ENCODE results near the gene FLNC. TPM values are rescaled to one million over a fixed set of nuclear protein-coding genes. Genes with fewer than 3 reads are reported as not detected.

The FLNC gene
- total RNA-seq, 1 experiment from 2014 or later = 10.2 TPM

DNA sequence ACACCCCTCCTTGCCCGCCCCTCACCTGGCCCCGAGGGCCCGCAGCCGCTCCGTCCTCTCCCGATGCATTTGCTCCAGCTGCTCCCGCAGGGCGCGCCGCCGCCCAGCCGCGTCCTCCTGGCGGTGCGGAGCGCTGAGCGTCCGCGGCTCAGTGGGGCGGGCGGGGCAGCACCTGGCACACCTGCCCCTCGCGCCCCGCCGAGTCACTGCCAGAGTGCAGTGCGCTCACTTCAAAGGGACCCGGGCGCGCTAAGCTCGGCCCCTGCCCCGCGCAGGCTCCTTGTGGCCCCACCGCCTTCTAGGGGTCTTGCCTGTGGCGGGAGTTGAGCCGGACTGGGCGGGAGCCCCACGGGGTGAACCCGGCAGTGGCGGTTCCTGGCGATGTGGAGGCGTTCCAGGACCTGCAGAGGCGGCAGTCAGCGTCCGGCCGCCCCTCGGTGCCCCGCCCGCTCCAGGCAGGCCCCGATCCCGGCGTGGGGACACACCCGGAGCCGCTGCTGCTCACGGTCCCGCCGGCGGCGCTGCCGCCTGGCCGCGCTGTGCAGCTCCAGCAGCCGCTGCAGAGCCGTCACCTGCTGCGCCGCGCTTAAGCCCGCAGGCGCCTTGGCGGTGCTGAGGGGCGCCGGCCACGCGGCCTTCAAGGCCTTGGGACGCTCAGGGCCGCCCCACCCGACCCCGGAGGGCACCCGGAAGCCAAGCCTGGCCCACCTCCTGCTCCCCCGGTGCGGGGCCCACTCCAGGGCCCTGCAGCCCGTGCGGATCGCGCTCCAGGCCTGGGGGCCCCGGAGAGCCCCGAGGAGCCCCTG, 39.1 kb downstream of the FLNC start:
- peak; percentile 66 for TF ChIP-seq TCF7L2 (IDR thresholded peaks at IDR 0.05; ENCODE audit: low read depth, low read length)
- TF ChIP-seq, protein P1, sequence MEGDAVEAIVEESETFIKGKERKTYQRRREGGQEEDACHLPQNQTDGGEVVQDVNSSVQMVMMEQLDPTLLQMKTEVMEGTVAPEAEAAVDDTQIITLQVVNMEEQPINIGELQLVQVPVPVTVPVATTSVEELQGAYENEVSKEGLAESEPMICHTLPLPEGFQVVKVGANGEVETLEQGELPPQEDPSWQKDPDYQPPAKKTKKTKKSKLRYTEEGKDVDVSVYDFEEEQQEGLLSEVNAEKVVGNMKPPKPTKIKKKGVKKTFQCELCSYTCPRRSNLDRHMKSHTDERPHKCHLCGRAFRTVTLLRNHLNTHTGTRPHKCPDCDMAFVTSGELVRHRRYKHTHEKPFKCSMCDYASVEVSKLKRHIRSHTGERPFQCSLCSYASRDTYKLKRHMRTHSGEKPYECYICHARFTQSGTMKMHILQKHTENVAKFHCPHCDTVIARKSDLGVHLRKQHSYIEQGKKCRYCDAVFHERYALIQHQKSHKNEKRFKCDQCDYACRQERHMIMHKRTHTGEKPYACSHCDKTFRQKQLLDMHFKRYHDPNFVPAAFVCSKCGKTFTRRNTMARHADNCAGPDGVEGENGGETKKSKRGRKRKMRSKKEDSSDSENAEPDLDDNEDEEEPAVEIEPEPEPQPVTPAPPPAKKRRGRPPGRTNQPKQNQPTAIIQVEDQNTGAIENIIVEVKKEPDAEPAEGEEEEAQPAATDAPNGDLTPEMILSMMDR (IDR thresholded peaks at IDR 0.05) = peak; percentile 52
- TF ChIP-seq POLR2AphosphoS5 (IDR thresholded peaks at IDR 0.05; ENCODE audit: low read depth, low read length) = no peak
- TF ChIP-seq, protein P2, sequence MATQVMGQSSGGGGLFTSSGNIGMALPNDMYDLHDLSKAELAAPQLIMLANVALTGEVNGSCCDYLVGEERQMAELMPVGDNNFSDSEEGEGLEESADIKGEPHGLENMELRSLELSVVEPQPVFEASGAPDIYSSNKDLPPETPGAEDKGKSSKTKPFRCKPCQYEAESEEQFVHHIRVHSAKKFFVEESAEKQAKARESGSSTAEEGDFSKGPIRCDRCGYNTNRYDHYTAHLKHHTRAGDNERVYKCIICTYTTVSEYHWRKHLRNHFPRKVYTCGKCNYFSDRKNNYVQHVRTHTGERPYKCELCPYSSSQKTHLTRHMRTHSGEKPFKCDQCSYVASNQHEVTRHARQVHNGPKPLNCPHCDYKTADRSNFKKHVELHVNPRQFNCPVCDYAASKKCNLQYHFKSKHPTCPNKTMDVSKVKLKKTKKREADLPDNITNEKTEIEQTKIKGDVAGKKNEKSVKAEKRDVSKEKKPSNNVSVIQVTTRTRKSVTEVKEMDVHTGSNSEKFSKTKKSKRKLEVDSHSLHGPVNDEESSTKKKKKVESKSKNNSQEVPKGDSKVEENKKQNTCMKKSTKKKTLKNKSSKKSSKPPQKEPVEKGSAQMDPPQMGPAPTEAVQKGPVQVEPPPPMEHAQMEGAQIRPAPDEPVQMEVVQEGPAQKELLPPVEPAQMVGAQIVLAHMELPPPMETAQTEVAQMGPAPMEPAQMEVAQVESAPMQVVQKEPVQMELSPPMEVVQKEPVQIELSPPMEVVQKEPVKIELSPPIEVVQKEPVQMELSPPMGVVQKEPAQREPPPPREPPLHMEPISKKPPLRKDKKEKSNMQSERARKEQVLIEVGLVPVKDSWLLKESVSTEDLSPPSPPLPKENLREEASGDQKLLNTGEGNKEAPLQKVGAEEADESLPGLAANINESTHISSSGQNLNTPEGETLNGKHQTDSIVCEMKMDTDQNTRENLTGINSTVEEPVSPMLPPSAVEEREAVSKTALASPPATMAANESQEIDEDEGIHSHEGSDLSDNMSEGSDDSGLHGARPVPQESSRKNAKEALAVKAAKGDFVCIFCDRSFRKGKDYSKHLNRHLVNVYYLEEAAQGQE (IDR thresholded peaks at IDR 0.05; ENCODE audit: insufficient read depth in 1 of 2, low read depth in 2 of 2, low read length in 1 of 2) = no peak
- in situ Hi-C loops (cut with HindIII; ENCODE audit: low pct_unique_long_range_greater_than_20kb, low sequenced_read_pairs) = no loop called here
- Histone ChIP-seq H3K4me3 (ENCODE audit: low read depth in 2 of 2, low read length in 2 of 2) (peak overlapping the region; percentile 45 to 53), H3K27me3 (ENCODE audit: control insufficient read depth, insufficient read depth, low read length) (no peaks in the 10 kb centered on the region; the same call in 1 of the 2 replicates), H3K9me3 (ENCODE audit: control insufficient read depth, insufficient read depth, low read depth, low read length) (no peaks in the 10 kb centered on the region), H3K4me1 (ENCODE audit: control insufficient read depth, insufficient read depth, low read length) (0 out of 2 replicates have a peak, but pooled peaks cover 3% of the 10 kb centered on the region), H3K36me3 (ENCODE audit: control insufficient read depth, insufficient read depth, low read length) (no peaks in the 10 kb centered on the region), H3K27ac (ENCODE audit: low read length) (no peak overlapping the region)
- ChIA-PET CTCF (no interaction called here), POLR2A (interaction anchor here (0.7 kb wide), 1 partner anchor 147 kb away, joined by 3 read pairs; no protein-coding TSS in a partner anchor)
- BruUV-seq (replicated peaks) = no TSS peak
- ATAC-seq (peak; percentile 82), DNase-seq (ENCODE audit: low read depth, low spot score) (no peak)
- intact Hi-C loops (cut with micrococcal nuclease; ENCODE audit: unreplicated experiment) = loop anchor here (5.0 kb wide), 1 partner anchor 72 kb away; no protein-coding TSS in a partner anchor

DNA sequence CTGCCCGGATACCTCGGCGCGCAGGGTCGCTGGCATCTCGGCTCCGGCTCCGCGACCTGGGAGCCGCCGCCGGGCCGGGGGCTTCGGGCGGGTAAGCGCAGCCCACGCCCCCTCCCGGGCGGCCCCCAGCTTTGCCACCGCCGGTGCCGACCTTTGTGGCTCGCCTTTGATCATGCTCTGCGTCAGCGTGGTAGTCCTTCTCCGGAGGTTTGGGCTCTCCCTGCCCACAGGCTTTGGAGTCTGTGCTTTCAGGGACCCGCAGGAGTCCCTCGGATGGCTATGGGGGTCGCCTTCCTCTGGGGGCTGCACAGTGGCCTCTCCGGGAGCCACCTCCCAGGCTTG, 39.7 kb downstream of the FLNC start:
- TF ChIP-seq TCF7L2 (IDR thresholded peaks at IDR 0.05; ENCODE audit: low read depth, low read length) = peak; percentile 60; the same call in 1 of the 2 replicates
- TF ChIP-seq POLR2AphosphoS5 (IDR thresholded peaks at IDR 0.05; ENCODE audit: low read depth, low read length) = no peak
- TF ChIP-seq, protein P1 (IDR thresholded peaks at IDR 0.05) = no peak; the same call in 1 of the 2 replicates
- no peak for TF ChIP-seq SIN3A (IDR thresholded peaks at IDR 0.05; ENCODE audit: borderline replicate concordance, insufficient read depth, low read depth, low read length)
- Histone ChIP-seq H3K4me1 (ENCODE audit: control insufficient read depth, insufficient read depth, low read length) (0 out of 2 replicates have a peak, but pooled peaks cover 3% of the 10 kb centered on the region), H3K27ac (ENCODE audit: low read length) (no peak overlapping the region), H3K36me3 (ENCODE audit: control insufficient read depth, insufficient read depth, low read length) (no peaks in the 10 kb centered on the region), H3K9me3 (ENCODE audit: control insufficient read depth, insufficient read depth, low read depth, low read length) (no peaks in the 10 kb centered on the region), H3K27me3 (ENCODE audit: control insufficient read depth, insufficient read depth, low read length) (no peaks in the 10 kb centered on the region; the same call in 1 of the 2 replicates), H3K4me3 (ENCODE audit: low read depth in 2 of 2, low read length in 2 of 2) (peak overlapping the region; percentile 45 to 53)
- in situ Hi-C loops (cut with HindIII; ENCODE audit: low pct_unique_long_range_greater_than_20kb, low sequenced_read_pairs) = no loop called here
- ChIA-PET CTCF (interaction anchor here (0.6 kb wide), 1 partner anchor 38 kb away, joined by 7 read pairs; no protein-coding TSS in a partner anchor), POLR2A (no interaction called here)
- no peak for DNase-seq (ENCODE audit: low read depth, low spot score)
- intact Hi-C loops (cut with micrococcal nuclease; ENCODE audit: unreplicated experiment) = loop anchor here (5.0 kb wide), 1 partner anchor 73 kb away; no protein-coding TSS in a partner anchor
- ATAC-seq = peak; percentile 10; the same call in 1 of the 2 replicates
- no TSS peak for BruUV-seq (replicated peaks)
